ENCODE measurements around the gene SUFU.
A peak's percentile ranks its signal among the peaks of the same experiment; 100 is the strongest.

SUFU gene

DNA sequence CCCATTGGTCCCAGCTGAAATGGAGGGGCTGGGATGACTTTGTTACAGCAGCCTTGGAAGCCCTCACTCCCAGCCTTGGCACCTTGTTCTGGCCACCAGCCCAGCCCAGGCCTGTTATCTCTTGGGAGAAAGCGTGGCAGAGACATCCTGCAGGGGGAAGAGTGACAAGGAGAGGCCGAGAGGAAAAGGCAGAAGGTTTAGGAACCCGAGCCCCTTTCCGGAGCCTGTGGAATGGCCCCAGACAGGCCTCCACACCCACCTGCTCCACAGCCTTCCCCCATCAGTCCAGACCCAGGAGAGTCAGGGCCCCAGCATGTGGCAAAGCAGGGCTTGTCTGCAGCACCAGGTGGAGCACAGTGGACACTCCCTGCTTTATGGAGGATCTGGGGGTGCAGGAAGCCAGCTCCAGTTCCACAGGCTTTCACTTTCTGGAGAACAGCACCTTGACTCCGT, 116.4 kb downstream of the SUFU start:
- DNase-seq (ENCODE audit: low spot score): no peak

DNA sequence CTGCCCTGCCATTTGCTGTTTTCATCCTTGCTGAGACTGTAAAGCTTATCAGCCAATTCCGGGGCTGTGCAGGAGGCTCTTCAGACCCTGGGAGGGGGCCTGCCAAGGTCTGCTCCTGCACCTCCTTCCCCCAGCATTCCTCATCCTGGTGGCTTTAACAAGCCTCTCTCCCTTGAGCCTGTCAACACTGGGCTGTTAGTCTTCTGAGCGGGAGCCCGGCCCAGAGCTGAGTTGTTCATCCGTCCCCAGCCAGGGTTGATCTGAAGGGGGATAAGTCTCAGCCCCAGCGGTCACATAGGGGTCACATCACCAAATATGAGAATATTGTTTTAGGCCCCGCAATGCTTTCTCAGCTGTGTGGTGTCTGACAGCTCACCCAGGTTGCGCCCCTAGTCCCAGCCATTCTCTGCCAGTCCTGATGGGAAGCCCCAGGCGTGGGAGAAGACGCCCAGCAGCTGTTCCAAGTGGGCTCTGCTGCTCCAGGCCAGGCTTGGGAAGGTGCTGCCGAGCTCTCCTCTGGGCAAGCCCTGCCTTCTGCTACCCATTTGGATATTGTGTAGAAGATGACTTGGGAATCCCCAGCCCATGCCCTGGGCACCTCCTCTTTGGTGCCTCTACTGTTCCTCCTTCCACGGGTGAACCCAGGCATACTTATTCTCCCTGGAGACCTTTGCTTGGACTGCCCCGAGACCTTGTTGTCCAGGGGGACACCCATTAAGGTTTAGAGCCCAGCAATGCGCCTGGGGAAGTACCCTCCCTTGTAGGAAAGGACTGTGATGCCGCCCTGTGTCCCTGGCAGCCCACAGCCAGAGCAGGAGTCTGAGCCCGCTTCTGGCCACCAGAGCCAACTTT, 117.0 kb downstream of the SUFU start:
- no peak for DNase-seq (ENCODE audit: low spot score)

GRCh38 chr10:102621443-102622325, 117.9 kb downstream of the SUFU start:
- DNase-seq (ENCODE audit: low spot score): no peak

DNA sequence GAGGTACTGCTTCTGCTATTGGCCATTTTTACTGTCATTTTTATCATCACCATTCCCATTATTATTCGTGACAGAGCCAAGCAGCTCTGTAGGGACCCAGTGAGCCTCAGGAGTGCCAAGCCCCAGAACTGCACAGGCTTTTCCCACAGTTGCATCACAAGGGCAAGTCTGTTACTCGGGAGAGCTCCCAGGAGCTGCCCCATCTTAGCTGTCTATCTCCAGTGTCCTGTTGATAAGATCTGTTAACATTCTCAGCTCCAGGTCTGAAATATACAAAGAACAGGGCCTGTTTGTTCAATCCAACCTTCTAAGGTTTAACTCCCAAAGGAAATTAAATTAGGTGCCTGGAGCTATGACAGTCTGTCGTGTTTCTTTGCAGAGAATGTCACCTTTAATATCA, 120.3 kb downstream of the SUFU start:
- no peak for DNase-seq (ENCODE audit: low spot score)

DNA sequence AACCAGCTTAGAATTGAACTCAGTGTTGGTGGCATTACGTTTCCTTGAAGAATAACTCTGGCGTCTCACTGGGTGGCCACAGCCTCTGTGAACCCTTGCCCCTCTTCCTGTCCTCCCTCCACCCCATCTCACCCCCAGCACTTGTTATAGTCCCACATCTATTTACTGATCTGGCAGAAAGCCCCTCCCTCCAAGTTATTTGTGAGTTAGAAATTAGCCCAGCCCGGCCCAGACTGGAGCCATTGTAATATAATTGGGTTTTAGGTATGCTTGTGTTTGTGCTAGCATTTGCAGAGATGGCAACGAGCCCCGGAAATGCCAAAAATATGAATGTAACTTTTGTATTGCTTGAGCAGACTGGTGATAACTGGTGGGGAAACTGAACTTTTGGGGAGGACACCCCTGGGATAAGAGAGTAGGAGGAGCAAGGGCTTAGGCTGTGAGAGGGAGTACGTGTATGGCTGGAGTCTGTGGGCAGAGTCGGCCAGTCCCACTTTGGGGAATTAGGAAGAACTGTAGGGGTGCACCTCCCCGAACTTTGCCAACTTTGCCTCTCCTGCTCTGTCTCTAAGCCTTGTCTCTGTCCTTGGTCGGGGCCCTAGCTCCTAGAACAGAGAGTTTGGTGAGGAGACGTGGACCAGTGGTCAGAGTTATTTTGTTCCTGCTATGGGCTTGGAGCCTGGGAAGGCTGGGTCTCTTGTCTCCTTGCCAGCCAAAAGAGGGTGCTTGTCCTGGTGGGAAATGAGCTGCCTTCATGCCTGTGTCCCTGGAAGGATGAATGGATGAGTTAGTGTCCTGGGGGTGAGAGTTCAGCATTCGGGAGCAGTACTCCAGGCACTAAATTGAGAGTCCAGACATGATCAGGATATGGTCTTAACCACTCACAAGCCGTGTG, 121.2 kb downstream of the SUFU start:
- no peak for DNase-seq (ENCODE audit: low spot score)

- DNase-seq (ENCODE audit: low spot score): no peak
Measured at GRCh38 chr10:102626026-102626685, 122.4 kb downstream of the SUFU start.

- DNase-seq (ENCODE audit: low spot score): no peak
Measured at GRCh38 chr10:102627291-102627735, 123.5 kb downstream of the SUFU start.

DNA sequence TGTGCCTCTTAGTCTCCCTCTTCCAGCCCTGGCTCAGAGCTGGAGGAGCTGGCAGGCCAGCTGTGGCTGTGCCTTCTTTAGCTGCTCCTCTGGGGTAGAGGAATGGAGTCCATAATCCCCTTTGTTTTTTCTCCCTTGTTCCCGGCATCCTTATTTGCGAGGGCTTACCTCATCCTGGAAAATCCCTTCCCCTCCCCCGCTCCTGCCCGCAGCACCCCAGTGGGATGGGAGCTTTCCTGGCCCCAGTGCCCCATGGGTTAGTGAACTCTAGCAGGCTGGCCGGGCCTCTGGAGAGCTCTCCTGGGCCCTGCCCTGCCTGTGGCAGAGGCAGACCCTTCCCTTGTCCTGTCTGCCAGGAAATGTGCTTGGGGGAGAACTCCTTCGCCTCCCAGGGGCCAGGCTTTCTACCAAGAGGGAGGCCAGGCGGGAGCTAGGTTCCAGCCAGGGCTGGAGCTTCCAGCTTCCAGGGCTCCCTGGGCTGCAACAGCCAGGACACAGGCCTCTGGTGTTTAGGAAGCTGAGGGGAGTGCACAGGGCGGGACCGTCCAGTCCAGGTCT, 124.0 kb downstream of the SUFU start:
- peak; percentile 82 for DNase-seq (ENCODE audit: low spot score)

- DNase-seq (ENCODE audit: low spot score): no peak
Measured at GRCh38 chr10:102628451-102628911, 124.7 kb downstream of the SUFU start.

DNA sequence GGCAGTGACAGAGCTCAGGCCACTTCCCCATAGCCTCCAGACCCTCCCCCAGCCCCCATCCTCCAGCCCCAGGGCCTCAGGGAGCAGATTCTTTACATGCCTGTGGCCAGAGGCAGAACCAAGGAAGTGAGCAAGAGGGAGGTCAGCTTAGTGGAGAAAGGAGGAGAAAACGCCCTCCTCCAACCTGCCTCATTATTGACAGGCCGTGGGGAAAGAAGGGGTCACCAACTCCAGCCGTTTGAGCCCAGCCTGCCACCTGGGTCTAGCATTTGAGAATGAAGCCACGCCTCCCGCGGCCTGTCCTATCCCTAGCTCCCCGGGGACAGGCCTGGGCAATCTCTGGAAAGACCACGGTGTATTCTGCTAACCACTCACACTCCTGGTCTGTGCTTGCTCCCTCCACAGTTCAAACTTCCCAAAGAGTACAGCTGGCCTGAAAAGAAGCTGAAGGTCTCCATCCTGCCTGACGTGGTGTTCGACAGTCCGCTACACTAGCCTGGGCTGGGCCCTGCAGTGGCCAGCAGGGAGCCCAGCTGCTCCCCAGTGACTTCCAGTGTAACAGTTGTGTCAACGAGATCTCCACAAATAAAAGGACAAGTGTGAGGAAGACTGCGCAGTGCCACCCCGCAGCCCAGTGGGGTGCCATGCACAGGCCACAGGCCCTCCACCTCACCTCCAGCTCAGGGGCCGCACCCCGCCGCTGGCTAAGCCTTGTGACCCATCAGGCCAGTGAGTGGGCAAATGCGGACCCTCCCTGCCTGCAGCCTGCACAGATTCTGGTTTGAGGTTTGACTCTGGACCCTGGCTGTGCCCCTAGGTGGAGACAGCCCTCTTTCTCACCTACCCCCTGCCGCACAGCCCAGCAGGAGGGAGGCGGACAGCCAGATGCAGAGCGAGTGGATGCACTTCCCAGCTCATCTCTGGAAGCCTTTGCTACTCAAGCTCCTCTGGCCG, 126.2 kb downstream of the SUFU start:
- peak; percentile 89 for DNase-seq (ENCODE audit: low spot score)

DNA sequence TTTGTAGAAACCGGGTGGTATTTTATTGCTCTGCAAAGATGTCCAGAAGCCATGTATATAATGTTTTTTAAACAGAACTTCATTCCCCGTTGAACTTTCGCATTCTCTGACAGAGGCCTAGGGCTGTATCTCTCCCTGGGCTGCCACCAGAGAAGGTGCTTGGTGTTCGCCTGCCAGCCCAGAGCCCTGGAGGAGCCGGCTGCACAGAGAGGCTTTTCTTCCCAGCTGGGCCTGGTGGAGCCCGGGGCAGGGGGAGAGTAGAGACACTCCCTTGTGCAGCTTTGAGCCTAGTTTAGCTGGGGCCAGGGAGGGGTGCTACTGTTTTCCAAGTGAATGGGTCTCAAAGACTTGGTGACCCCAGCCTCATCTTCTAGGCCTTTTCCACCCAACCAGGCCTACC, 126.9 kb downstream of the SUFU start:
- DNase-seq (ENCODE audit: low spot score): no peak

DNA sequence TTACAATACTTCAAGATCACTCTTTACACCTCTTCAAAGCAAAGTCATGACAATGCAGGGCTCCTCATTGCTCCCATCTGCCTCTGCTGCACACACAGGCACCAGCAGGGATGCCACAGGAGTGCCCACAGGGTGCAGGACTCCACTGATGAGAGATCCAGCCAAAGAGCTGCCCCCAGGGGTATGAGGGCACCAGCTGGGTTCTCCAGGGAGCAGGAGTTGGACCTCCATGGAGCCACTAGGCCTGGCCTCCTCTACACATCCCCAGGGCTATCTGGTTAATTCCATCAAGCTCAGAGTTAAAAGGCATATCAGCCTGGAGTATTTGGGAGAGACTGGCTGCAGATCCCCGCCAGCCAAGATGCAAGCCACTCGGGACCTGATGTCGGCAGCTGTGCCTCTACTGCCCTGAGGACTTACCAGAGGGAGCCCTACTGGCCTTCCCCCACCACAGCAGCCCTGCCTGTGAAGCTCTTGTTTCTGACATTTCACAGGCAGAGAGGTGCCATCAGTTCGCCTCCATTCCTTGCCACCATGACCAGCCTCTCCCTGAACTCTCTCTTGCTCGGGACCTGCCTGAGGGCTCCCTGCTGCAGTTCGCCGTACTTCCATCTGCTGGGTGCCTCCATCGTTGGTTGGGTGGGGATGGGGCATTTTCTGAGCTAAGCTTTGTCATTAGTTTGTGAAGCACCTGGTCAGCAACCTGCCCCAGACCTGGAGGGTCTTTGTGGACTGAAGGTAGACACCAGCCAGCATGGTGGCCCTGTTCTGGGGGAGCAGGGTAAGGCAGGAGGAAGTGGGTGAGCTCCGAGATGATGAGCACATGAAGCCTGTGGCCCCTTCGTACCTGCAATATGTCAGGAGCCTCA, 128.0 kb downstream of the SUFU start:
- no peak for DNase-seq (ENCODE audit: low spot score)

GRCh38 chr10:102632394-102633111, 128.8 kb downstream of the SUFU start:
- DNase-seq (ENCODE audit: low spot score): no peak

GRCh38 chr10:102633287-102633686, 129.5 kb downstream of the SUFU start:
- DNase-seq (ENCODE audit: low spot score): no peak

GRCh38 chr10:102633848-102634247, 130.1 kb downstream of the SUFU start:
- no peak for DNase-seq (ENCODE audit: low spot score)

DNA sequence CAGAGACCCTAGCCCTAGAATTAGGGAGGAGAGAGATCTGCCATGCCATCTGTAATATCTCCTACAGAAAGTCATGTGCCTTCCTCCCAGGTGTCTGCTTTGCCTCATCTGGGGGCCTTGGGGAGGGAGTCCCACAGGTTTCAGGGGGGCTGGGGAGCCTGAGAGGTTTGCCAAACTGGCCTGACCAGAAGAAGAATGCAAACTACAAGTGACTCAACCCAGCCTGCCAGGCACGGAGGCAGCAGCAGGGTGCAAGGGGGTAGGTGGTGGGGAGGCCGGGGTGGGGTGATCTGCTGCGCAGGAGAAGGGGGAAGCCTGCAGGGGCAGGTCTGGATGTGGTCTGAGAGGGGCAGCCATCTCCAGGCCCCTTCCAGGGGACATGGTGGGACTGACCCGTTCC, 130.9 kb downstream of the SUFU start:
- DNase-seq (ENCODE audit: low spot score): no peak

DNA sequence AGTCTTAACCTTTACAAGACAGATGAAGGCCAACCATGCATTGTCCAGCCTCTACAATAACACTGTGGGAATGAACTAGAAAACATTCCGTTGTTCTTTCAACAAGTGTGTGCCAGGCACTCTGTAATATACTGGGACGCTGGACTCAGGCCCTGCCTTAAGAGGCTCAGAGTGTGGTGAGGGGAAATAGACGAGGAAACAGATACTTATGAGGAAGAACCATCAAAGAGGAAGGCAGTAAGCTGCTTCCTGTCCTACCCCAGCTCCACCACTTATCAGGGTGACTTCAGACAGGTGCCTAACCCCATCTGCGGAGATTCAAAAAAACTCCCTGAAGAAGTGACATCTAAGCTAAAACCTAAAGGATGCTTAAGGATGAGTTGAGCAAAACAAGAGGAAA, 131.6 kb downstream of the SUFU start:
- DNase-seq (ENCODE audit: low spot score): no peak

DNA sequence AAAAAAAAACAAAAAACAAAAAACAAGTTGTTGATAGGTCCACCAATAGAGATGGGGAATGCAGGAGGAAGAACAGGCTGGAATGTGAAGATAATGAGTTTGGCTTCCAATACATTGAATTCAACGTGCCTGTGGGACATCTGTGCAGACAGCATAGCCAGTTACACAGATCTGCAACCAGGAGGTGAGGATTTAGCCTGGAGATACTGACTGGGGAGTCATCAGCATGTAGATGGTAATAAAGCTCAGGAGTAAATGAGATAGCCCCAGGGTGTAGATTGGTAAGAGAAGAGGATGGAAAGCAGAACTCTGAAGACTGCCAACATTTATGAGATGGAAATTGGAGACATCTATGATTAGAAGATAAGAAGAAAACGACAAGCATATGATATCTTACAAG, 135.8 kb downstream of the SUFU start:
- no peak for DNase-seq (ENCODE audit: low spot score)
